WTC11 (cell line): ENCODE data around the gene CYP46A1.

ENCODE experiments used
- ELF4 ChIP-seq: sonication (generic); formaldehyde crosslinking; IDR thresholded peaks from 2 replicates; pipeline ENCODE4 v1.8.1; 2022; ENCODE audit warnings: low read depth, mild to moderate bottlenecking, moderate library complexity, missing genetic modification reagents
- FOXP4 ChIP-seq: sonication (generic); formaldehyde crosslinking; IDR thresholded peaks from 2 replicates; pipeline ENCODE4 v1.8.0; 2022; ENCODE audit warnings: mild to moderate bottlenecking, missing genetic modification reagents
- NFYB ChIP-seq: sonication (generic); formaldehyde crosslinking; conservative IDR thresholded peaks from 2 replicates; pipeline ENCODE4 v1.8.0; 2022; ENCODE audit warnings: low read depth, missing genetic modification reagents
- TF ChIP-seq, protein P1 (sequence below): sonication (generic); formaldehyde crosslinking; IDR thresholded peaks from 2 replicates; pipeline ENCODE4 v1.8.1; 2022; ENCODE audit warnings: low read depth, missing genetic modification reagents, borderline replicate concordance
- TF ChIP-seq, protein P2 (sequence below): sonication (generic); formaldehyde crosslinking; IDR thresholded peaks from 2 replicates; pipeline ENCODE4 v1.8.0; 2023; ENCODE audit warnings: missing genetic modification reagents

DNA sequence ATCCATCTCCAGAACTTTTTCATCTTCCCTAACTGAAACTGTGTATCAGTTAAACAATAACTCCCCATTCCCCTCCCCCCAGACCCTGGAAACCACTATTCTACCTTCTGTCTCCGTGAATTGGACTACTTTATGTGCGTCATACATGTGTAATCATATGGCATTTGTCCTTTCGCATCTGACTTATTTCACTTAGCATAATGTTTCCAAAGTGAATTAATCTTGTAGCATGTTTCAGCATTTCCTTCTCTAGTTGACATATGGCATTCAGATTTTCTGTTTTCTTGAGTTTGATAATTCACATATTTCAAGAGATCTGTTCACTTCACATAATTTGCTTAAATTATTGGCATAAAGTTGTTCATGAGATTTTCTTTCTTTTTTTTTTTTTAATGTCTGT, 9.8 kb downstream of the CYP46A1 start:
- TF ChIP-seq FOXP4 = no peak
- TF ChIP-seq NFYB (CRISPR knock-in tag) = no peak
- TF ChIP-seq ELF4 = no peak
- TF ChIP-seq, protein P1, sequence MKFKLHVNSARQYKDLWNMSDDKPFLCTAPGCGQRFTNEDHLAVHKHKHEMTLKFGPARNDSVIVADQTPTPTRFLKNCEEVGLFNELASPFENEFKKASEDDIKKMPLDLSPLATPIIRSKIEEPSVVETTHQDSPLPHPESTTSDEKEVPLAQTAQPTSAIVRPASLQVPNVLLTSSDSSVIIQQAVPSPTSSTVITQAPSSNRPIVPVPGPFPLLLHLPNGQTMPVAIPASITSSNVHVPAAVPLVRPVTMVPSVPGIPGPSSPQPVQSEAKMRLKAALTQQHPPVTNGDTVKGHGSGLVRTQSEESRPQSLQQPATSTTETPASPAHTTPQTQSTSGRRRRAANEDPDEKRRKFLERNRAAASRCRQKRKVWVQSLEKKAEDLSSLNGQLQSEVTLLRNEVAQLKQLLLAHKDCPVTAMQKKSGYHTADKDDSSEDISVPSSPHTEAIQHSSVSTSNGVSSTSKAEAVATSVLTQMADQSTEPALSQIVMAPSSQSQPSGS (CRISPR knock-in tag) = no peak
- TF ChIP-seq, protein P2, sequence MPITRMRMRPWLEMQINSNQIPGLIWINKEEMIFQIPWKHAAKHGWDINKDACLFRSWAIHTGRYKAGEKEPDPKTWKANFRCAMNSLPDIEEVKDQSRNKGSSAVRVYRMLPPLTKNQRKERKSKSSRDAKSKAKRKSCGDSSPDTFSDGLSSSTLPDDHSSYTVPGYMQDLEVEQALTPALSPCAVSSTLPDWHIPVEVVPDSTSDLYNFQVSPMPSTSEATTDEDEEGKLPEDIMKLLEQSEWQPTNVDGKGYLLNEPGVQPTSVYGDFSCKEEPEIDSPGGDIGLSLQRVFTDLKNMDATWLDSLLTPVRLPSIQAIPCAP = no peak
